Stimulated activated CD8-positive, alpha-beta memory T cell treated with anti-CD3 and anti-CD28 coated beads, Interleukin-4, amount 100 ng/mL, for 48 hours (primary cell): ENCODE data around the gene OR9A4.

Experiments used
- DNase-seq: peaks from one replicate; pipeline ENCODE4 v3.0.0-alpha.2; 2020

OR9A4 gene

DNA sequence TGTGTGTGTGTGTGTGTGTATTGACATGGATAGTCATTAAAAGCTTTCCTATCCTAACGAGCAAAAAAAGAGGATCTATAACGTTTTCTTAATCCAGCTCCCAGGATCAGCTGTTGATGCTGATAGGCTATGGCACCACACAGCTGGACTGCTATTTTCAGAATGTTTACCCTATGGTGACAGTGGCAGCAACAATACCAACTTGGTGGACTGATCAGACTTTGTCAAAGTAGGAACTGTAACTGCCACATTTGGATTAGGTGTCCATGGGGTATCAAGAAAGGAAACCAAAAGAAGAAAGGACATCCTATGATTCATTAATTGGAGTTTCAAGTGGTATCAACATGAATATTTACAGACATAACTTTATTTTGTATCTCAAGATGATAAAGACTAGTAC is 33.3 kb downstream of the OR9A4 start:
- no peak for DNase-seq

DNA sequence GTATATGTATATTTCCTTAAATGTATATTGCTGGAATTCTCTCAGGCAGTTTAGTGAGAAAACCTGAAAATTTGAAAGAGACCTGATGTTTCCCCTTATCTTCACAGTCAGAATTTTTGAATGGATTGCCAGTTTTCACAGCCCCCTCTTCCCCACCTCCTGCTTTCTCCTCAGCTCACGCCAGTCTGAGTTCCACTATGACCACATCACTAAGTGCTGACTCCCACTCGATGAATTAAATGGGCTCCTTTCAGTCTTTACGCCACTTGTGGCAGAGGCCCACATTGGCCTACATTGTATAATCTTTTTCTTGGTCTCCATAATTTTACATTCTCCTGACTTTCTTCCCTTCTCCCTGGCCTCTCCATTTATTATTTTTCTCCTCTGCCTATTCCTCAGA is 33.7 kb downstream of the OR9A4 start:
- DNase-seq, result no peak

GRCh38 chr7:141950806-141951205 is 34.6 kb downstream of the OR9A4 start:
- no peak for DNase-seq

DNA sequence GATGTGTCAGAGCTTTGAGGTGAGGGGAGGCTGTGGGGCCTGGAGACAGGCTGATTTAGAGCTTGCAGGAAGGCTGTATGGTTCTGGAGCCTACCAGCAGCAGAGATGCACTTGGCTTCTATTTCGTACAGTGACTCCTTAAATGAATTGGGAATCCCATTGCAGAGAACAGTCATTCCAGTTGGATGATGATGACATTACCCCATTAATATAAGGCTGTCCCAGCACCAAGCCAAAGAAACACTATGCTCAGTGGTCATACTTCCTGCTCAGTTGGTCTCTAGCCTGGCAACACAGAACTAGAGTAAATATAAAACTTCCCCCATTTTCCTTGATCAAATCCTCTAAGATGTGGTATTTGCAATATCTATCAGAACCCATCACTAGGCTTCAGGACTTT is 36.3 kb downstream of the OR9A4 start:
- no peak for DNase-seq

- DNase-seq, result no peak
These were observed 38.1 kb downstream of the OR9A4 start for GRCh38 chr7:141954334-141954733.

DNA sequence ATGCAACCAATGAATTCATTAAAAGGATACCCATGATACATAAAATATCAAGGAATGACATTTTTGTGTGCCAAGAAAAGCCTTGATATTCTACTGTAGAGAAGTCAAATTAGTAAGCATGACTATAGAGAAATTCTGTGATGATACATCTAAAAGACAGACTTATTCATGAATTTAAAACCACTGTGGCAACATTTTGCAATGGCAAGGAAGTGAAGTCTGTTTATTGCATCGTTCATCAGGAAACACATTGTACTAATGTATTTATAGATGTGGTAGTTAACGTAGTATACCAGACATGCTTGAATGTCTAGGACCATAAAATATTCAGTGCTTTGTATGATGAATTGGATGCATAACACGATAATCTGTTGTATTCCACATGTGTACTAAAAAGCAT is 39.9 kb downstream of the OR9A4 start:
- no peak for DNase-seq

DNA sequence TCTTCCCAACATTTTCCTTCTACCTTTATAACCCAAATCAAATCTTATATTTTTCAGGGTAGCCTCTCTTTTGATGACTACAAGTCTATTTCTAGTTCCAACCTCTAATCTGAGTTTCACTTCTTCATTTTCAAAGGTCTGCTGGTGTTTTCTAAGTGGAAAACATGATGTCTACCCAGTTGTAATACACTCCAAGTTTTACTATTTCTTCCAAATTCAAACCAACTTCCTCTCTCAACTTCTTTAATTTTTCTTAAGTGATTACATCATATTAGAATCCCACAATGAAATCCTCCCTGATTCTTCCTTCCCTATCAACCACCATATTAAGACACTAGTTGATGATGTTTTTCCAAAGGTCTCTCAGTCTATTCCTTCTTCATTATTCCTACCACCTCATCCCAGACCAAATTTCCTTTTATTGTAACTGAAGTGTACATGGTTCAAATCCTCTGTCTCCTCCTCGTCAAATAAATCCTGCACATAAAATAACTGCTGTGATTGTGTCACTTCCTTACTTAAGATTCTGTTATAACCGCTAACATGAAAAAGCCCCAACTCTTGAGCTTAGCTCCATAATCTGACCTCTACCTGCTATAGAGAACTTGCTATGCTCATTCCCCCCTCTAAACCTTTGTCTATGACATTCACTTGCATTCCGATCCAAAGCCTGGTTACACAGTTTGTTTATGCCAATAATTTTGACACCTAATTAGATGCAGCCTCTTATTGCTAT is 44.7 kb downstream of the OR9A4 start:
- DNase-seq, result no peak
